GM18526 (cell line): ENCODE measurements around the gene DYTN.

ENCODE experiments used
- POLR2A ChIP-seq: IDR thresholded peaks from 3 replicates; pipeline ENCODE4 v1.6.1; 2011; ENCODE audit not compliant: insufficient read length; ENCODE audit errors: extremely low read depth

The DYTN gene

GRCh38 chr2:206718296-206718695 lies at the start of gene DYTN:
Gene DYTN (minus strand): TSS chr2:206718396. CDS start chr2:206718279, 117 bp downstream.
- no peak for TF ChIP-seq POLR2A

GRCh38 chr2:206766057-206766930 lies 48.1 kb upstream of the DYTN start:
- TF ChIP-seq POLR2A: no peak

- peak; percentile 80 for TF ChIP-seq POLR2A
These were observed 47.3 kb upstream of the DYTN start, which contains the start of the genes FASTKD2 and MDH1B for GRCh38 chr2:206765242-206766056. Gene FASTKD2 (plus strand): TSS chr2:206765606. CDS start chr2:206766694, 1,088 bp downstream. Gene MDH1B (minus strand): TSS chr2:206765328. CDS start chr2:206765271, 57 bp downstream.

- TF ChIP-seq POLR2A: no peak
These were observed 46.6 kb upstream of the DYTN start for GRCh38 chr2:206764673-206765241.

- no peak for TF ChIP-seq POLR2A
These were observed 38.6 kb upstream of the DYTN start for GRCh38 chr2:206756816-206757215.

GRCh38 chr2:206740800-206741199 lies 22.6 kb upstream of the DYTN start:
- TF ChIP-seq POLR2A: no peak

GRCh38 chr2:206739271-206739670 lies 21.1 kb upstream of the DYTN start:
- no peak for TF ChIP-seq POLR2A

GRCh38 chr2:206736935-206737334 lies 18.7 kb upstream of the DYTN start:
- no peak for TF ChIP-seq POLR2A

- TF ChIP-seq POLR2A: no peak
These were observed 15.1 kb upstream of the DYTN start for GRCh38 chr2:206733341-206733740.

GRCh38 chr2:206728277-206729199 lies 10.3 kb upstream of the DYTN start:
- TF ChIP-seq POLR2A: no peak

GRCh38 chr2:206727287-206727686 lies 9.1 kb upstream of the DYTN start:
- TF ChIP-seq POLR2A: no peak

GRCh38 chr2:206723288-206723687 lies 5.1 kb upstream of the DYTN start:
- TF ChIP-seq POLR2A: no peak

GRCh38 chr2:206721256-206721920 lies 3.2 kb upstream of the DYTN start:
- no peak for TF ChIP-seq POLR2A

- TF ChIP-seq POLR2A: no peak
These were observed 1.6 kb downstream of the DYTN start for GRCh38 chr2:206716623-206717022.

GRCh38 chr2:206713746-206714145 lies 4.5 kb downstream of the DYTN start:
- no peak for TF ChIP-seq POLR2A
